Smooth muscle cell (in vitro differentiated cells): ENCODE results near the gene C15orf61. TPM values are rescaled to one million over a fixed set of nuclear protein-coding genes. Genes with fewer than 3 reads are reported as not detected.

Source experiments
- DNase-seq: peaks from one replicate; lab custom pipeline; 2025; ENCODE audit not compliant: unreplicated experiment; lab: John Stamatoyannopoulos, UW
- H2AFZ ChIP-seq: fragments of 200-600 bp; sonication (generic); 2 replicates; pipeline ENCODE4 v1.6.0; 2016; ENCODE audit warnings: antibody characterized with exemption, low read depth, mild to moderate bottlenecking
- H3F3A ChIP-seq: fragments of 200-600 bp; sonication (generic); 2 replicates; pipeline ENCODE4 v1.6.0; 2017; ENCODE audit warnings: antibody characterized with exemption, low read depth
- H3K27ac ChIP-seq: fragments of 200-600 bp; sonication (generic); 2 replicates; pipeline ENCODE4 v1.5.1; 2016; ENCODE audit warnings: low read depth, mild to moderate bottlenecking
- H3K27me3 ChIP-seq: fragments of 200-600 bp; sonication (generic); 2 replicates; pipeline ENCODE4 v1.6.1; 2016; ENCODE audit warnings: low read depth, mild to moderate bottlenecking
- H3K36me3 ChIP-seq: fragments of 200-600 bp; sonication (generic); 2 replicates; pipeline ENCODE4 v1.5.1; 2016; ENCODE audit warnings: low read depth
- H3K4me1 ChIP-seq: fragments of 200-600 bp; sonication (generic); 2 replicates; pipeline ENCODE4 v1.5.1; 2016; ENCODE audit warnings: low read depth
- H3K4me2 ChIP-seq: fragments of 200-600 bp; sonication (generic); 2 replicates; pipeline ENCODE4 v1.6.0; 2016; ENCODE audit warnings: mild to moderate bottlenecking
- H3K4me3 ChIP-seq: fragments of 200-600 bp; sonication (generic); 2 replicates; pipeline ENCODE4 v1.5.1; 2016; ENCODE audit warnings: mild to moderate bottlenecking
- H3K79me2 ChIP-seq: fragments of 200-600 bp; sonication (generic); 2 replicates; pipeline ENCODE4 v1.6.0; 2016; ENCODE audit warnings: low read depth, mild to moderate bottlenecking
- H3K9ac ChIP-seq: fragments of 200-600 bp; sonication (generic); 2 replicates; pipeline ENCODE4 v1.6.0; 2016; ENCODE audit warnings: low read depth
- H3K9me3 ChIP-seq: fragments of 200-600 bp; sonication (generic); replicated peaks from 2 replicates; pipeline ENCODE4 v1.5.1; 2016; ENCODE audit warnings: low read depth
- H4K20me1 ChIP-seq: fragments of 200-600 bp; sonication (generic); 2 replicates; pipeline ENCODE4 v1.6.0; 2016; ENCODE audit warnings: low read depth
- CTCF ChIP-seq: fragments of 200-600 bp; sonication (generic); IDR thresholded peaks from 2 replicates; pipeline ENCODE4 v1.5.1; 2017; ENCODE audit warnings: borderline replicate concordance, mild to moderate bottlenecking, antibody characterized with exemption; ENCODE audit not compliant: insufficient read depth, poor library complexity, severe bottlenecking
- WGBS: methylation state at CpG from one replicate; pipeline ENCODE4 v1.1.7; 2016; ENCODE audit warnings: low lambda C conversion rate; 5-methylcytosine and 5-hydroxymethylcytosine counted together
- polyA plus RNA-seq: library from polyadenylated mRNA; unstranded; fragments of >200 nt; fragmentation: Nextera tagmentation; extraction: Ambion mirVana; gene quantifications from 2 replicates; pipeline ENCODE4 v1.2.1, GENCODE V29; 2016
- total RNA-seq: library from RNA; depleted of rRNA; stranded (reverse); fragments of >200 nt; gene quantifications from 2 replicates; pipeline ENCODE4 v1.2.3, GENCODE V29; 2014

C15orf61 gene
- total and polyA plus RNA-seq, 2 experiments from 2014 or later = 5.6 to 8.0 TPM

GRCh38 chr15:67479781-67480505, 41.0 kb upstream of the C15orf61 start:
- H4K20me1 ChIP-seq = no peaks in the 10 kb centered on the region

GRCh38 chr15:67480741-67481140, 40.2 kb upstream of the C15orf61 start:
- no peak overlapping the region for H3K4me2 ChIP-seq
- H3K4me1 ChIP-seq = no peaks in the 10 kb centered on the region
- H3K4me3 ChIP-seq = no peak overlapping the region
- no peak overlapping the region for H2AFZ ChIP-seq
- 93% methylated on average over 1 of the region's 1 CpG for WGBS
- no peaks in the 10 kb centered on the region for H3K36me3 ChIP-seq
- no peaks in the 10 kb centered on the region for H4K20me1 ChIP-seq
- no peak overlapping the region for H3K9ac ChIP-seq
- no peak for TF ChIP-seq CTCF
- H3K27ac ChIP-seq = no peak overlapping the region
- H3K79me2 ChIP-seq = no peaks in the 10 kb centered on the region
- no peak for DNase-seq
- no peaks in the 10 kb centered on the region for H3K9me3 ChIP-seq
- H3K27me3 ChIP-seq = no peaks in the 10 kb centered on the region
- no peaks in the 10 kb centered on the region for H3F3A ChIP-seq

More at GRCh38 chr15:67479781-67480505, 41.0 kb upstream of the C15orf61 start:
- H3K79me2 ChIP-seq = no peaks in the 10 kb centered on the region
- no peak overlapping the region for H3K9ac ChIP-seq
- H3K4me3 ChIP-seq = no peak overlapping the region
- no peak overlapping the region for H3K27ac ChIP-seq
- no peak overlapping the region for H3K4me2 ChIP-seq
- H3K36me3 ChIP-seq = no peaks in the 10 kb centered on the region
- no peaks in the 10 kb centered on the region for H3K4me1 ChIP-seq
- no peak overlapping the region for H2AFZ ChIP-seq
- no peak for DNase-seq
- H3F3A ChIP-seq = no peaks in the 10 kb centered on the region
- WGBS = 72% methylated on average over 5 of the region's 5 CpGs
- TF ChIP-seq CTCF = no peak
- H3K9me3 ChIP-seq = no peaks in the 10 kb centered on the region
- H3K27me3 ChIP-seq = no peaks in the 10 kb centered on the region

GRCh38 chr15:67481680-67482079, 39.3 kb upstream of the C15orf61 start:
- Histone ChIP-seq H3K9me3 (no peaks in the 10 kb centered on the region), H3K9ac (no peak overlapping the region), H3F3A (no peaks in the 10 kb centered on the region), H4K20me1 (no peaks in the 10 kb centered on the region), H3K4me1 (no peaks in the 10 kb centered on the region), H3K4me2 (no peak overlapping the region), H3K27ac (no peak overlapping the region), H3K79me2 (no peaks in the 10 kb centered on the region), H3K27me3 (no peaks in the 10 kb centered on the region), H2AFZ (no peak overlapping the region), H3K36me3 (no peaks in the 10 kb centered on the region), H3K4me3 (no peak overlapping the region)
- 77% methylated on average over 2 of the region's 2 CpGs for WGBS
- no peak for TF ChIP-seq CTCF
- no peak for DNase-seq

GRCh38 chr15:67495585-67495984, 25.3 kb upstream of the C15orf61 start:
- H3K4me1 ChIP-seq = no peaks in the 10 kb centered on the region
- H3K27ac ChIP-seq = no peak overlapping the region
- WGBS = 93% methylated on average over 1 of the region's 1 CpG
- no peaks in the 10 kb centered on the region for H3K36me3 ChIP-seq
- H4K20me1 ChIP-seq = no peaks in the 10 kb centered on the region
- H3K79me2 ChIP-seq = no peaks in the 10 kb centered on the region
- no peak for TF ChIP-seq CTCF
- H3K9me3 ChIP-seq = no peaks in the 10 kb centered on the region
- H2AFZ ChIP-seq = no peak overlapping the region
- H3F3A ChIP-seq = no peaks in the 10 kb centered on the region
- no peak overlapping the region for H3K4me3 ChIP-seq
- H3K27me3 ChIP-seq = peaks cover 7% of the 10 kb centered on the region
- no peak for DNase-seq
- no peak overlapping the region for H3K9ac ChIP-seq
- no peak overlapping the region for H3K4me2 ChIP-seq
